Keratinocyte (primary cell): ENCODE results near the gene MYADML2. TPM values are rescaled to one million over a fixed set of nuclear protein-coding genes. Genes with fewer than 3 reads are reported as not detected.
A peak's percentile ranks its signal among the peaks of the same experiment; 100 is the strongest.

Source experiments
- DNase-seq: peaks from one replicate; pipeline ENCODE4 v3.0.0-alpha.2; 2011; ENCODE audit warnings: low read depth, missing footprints, low spot score
- FAIRE-seq: peaks from 2 replicates; lab custom pipeline; 2011; peaks lifted over from hg19 to GRCh38; lab: Jason Lieb, UNC
- H2AFZ ChIP-seq: 2 replicates; pipeline ENCODE4 v1.6.0; 2012; ENCODE audit warnings: low read length, control low read depth, inconsistent platforms; ENCODE audit not compliant: control insufficient read depth
- H3K27ac ChIP-seq: 2 replicates; pipeline ENCODE4 v1.5.1; 2011; ENCODE audit warnings: low read length; ENCODE audit not compliant: control insufficient read depth, insufficient read depth
- H3K27me3 ChIP-seq: 3 replicates; pipeline ENCODE4 v1.6.0; 2011; ENCODE audit warnings: low read length; ENCODE audit not compliant: control insufficient read depth, insufficient read depth; ENCODE audit errors: extremely low read depth
- H3K36me3 ChIP-seq, 2 experiments: 2 replicates in 1 of 2; 3 replicates in 1 of 2; pipeline ENCODE4 v1.5.1; 2011; ENCODE audit warnings: low read length in 2 of 2, mild to moderate bottlenecking in 1 of 2; ENCODE audit not compliant: control insufficient read depth in 2 of 2, insufficient read depth in 2 of 2; ENCODE audit errors: extremely low read depth in 1 of 2
- H3K4me1 ChIP-seq: 3 replicates; pipeline ENCODE4 v1.5.1; 2011; ENCODE audit warnings: low read length; ENCODE audit not compliant: control insufficient read depth, insufficient read depth; ENCODE audit errors: extremely low read depth
- H3K4me2 ChIP-seq: 3 replicates; pipeline ENCODE4 v1.6.0; 2011; ENCODE audit warnings: low read depth, low read length; ENCODE audit not compliant: control insufficient read depth, insufficient read depth; ENCODE audit errors: extremely low read depth
- H3K4me3 ChIP-seq, 3 experiments: fragments of 200-600 bp in 1 of 3; sonication (generic) in 1 of 3; 2 replicates in 2 of 3; 3 replicates in 1 of 3; pipeline ENCODE4 v1.5.1; 2011 to 2016; ENCODE audit warnings: low read length in 3 of 3, mild to moderate bottlenecking in 3 of 3, control low read depth in 2 of 3, inconsistent platforms in 1 of 3, low read depth in 1 of 3, mixed read lengths in 1 of 3, mixed run types in 1 of 3, moderate library complexity in 1 of 3; ENCODE audit not compliant: control insufficient read depth in 2 of 3, insufficient read depth in 2 of 3; ENCODE audit errors: extremely low read depth in 1 of 3
- H3K79me2 ChIP-seq: 2 replicates; pipeline ENCODE4 v1.6.0; 2012; ENCODE audit warnings: low read length; ENCODE audit not compliant: control insufficient read depth, insufficient read depth
- H3K9ac ChIP-seq: 3 replicates; pipeline ENCODE4 v1.6.0; 2011; ENCODE audit warnings: low read length; ENCODE audit not compliant: control insufficient read depth, insufficient read depth; ENCODE audit errors: extremely low read depth
- H3K9me1 ChIP-seq: 3 replicates; pipeline ENCODE4 v1.6.0; 2011; ENCODE audit warnings: low read length; ENCODE audit not compliant: control insufficient read depth, insufficient read depth; ENCODE audit errors: extremely low read depth
- H3K9me3 ChIP-seq: 2 replicates; pipeline ENCODE4 v1.5.1; 2012; ENCODE audit warnings: low read depth, low read length; ENCODE audit not compliant: control insufficient read depth
- H4K20me1 ChIP-seq: 3 replicates; pipeline ENCODE4 v1.6.0; 2011; ENCODE audit warnings: low read length; ENCODE audit not compliant: control insufficient read depth, insufficient read depth; ENCODE audit errors: extremely low read depth
- CTCF ChIP-seq, 3 experiments: IDR thresholded peaks in 1 of 3; conservative IDR thresholded peaks in 1 of 3; optimal IDR thresholded peaks in 1 of 3; 2 replicates in 2 of 3; 3 replicates in 1 of 3; pipeline versions ENCODE3 to v1.5.1; 2011; ENCODE audit warnings: low read length in 3 of 3, mild to moderate bottlenecking in 3 of 3, moderate library complexity in 2 of 3, control low read depth in 1 of 3, inconsistent platforms in 1 of 3; ENCODE audit not compliant: insufficient read depth in 2 of 3; ENCODE audit errors: extremely low read depth in 1 of 3
- EZH2 ChIP-seq: IDR thresholded peaks from one replicate; pipeline ENCODE4 v1.6.1; 2012; ENCODE audit warnings: inconsistent platforms, mild to moderate bottlenecking, low read length, moderate library complexity
- dilution Hi-C: fragments of 300-500 bp; cut with MboI; formaldehyde crosslinking; loops from one replicate; pipeline ENCODE4 v1.7.0; 2020; ENCODE audit warnings: low sequenced_read_pairs; ENCODE audit not compliant: extremely low pct_ligation_motif_present
- polyA plus RNA-seq, 5 experiments: library from polyadenylated mRNA; depleted of rRNA in 3 of 5; stranded (reverse) in 3 of 5; stranded (forward) in 1 of 5; unstranded in 1 of 5; fragments of >200 nt; gene quantifications; 1 replicate in 1 of 5; 2 replicates in 3 of 5; 3 replicates in 1 of 5; pipeline versions ENCODE4 v1.2.1 to v1.2.3, GENCODE V29; 2011 to 2012; ENCODE audit warnings: missing spikeins in 2 of 5, low read depth in 1 of 5, low replicate concordance in 1 of 5

The MYADML2 gene
- polyA plus RNA-seq, 1 donor (not counting 4 experiments of a cell fraction or from before 2014, with no cell fraction given): not detected

- Histone ChIP-seq H3K4me2 (peak overlapping the region; percentile 84), H3K9ac (peak overlapping the region; percentile 88), H2AFZ (no peak overlapping the region), H3K27me3 (no peaks in the 10 kb centered on the region), H3K9me3 (no peaks in the 10 kb centered on the region), H3K27ac (peak overlapping the region; percentile 85), H3K4me1 (peaks cover 35% of the 10 kb centered on the region), H3K9me1 (no peaks in the 10 kb centered on the region), H3K79me2 (peaks cover 57% of the 10 kb centered on the region), H3K4me3 (peak overlapping the region; percentile 78 to 84 (median 79)), H4K20me1 (peaks cover 5% of the 10 kb centered on the region), H3K36me3 (peaks cover 9 to 11% of the 10 kb centered on the region in 2 experiments)
- TF ChIP-seq CTCF (optimal IDR thresholded peaks at IDR 0.05 in 1 of 3, IDR thresholded peaks at IDR 0.05 in 1 of 3, conservative IDR thresholded peaks at IDR 0.05 in 1 of 3; ENCODE audit: extremely low read depth in 1 of 3, insufficient read depth in 2 of 3, low read length in 3 of 3): no peak
- no peak for TF ChIP-seq EZH2
- no peak for FAIRE-seq
- no peak for DNase-seq
- dilution Hi-C loops: no loop called here
Observed at GRCh38 chr17:81925860-81926450, 21.1 kb downstream of the MYADML2 start.

- H3K9me3 ChIP-seq: no peaks in the 10 kb centered on the region
- DNase-seq (no peak), FAIRE-seq (no peak)
- peak overlapping the region; percentile 9 for H3K9ac ChIP-seq
- no peak overlapping the region for H3K4me3 ChIP-seq
- no peaks in the 10 kb centered on the region for H3K9me1 ChIP-seq
- TF ChIP-seq EZH2 (no peak), CTCF (optimal IDR thresholded peaks at IDR 0.05 in 1 of 3, IDR thresholded peaks at IDR 0.05 in 1 of 3, conservative IDR thresholded peaks at IDR 0.05 in 1 of 3; ENCODE audit: extremely low read depth in 1 of 3, insufficient read depth in 2 of 3, low read length in 3 of 3) (no peak)
- peak overlapping the region; percentile 78 for H3K4me2 ChIP-seq
- dilution Hi-C loops: no loop called here
- peaks cover 20 to 21% of the 10 kb centered on the region in 2 experiments for H3K36me3 ChIP-seq
- peaks cover 68% of the 10 kb centered on the region for H3K79me2 ChIP-seq
- no peaks in the 10 kb centered on the region for H3K27me3 ChIP-seq
- no peak overlapping the region for H2AFZ ChIP-seq
- peak overlapping the region; percentile 4 for H3K27ac ChIP-seq
- peaks cover 35% of the 10 kb centered on the region for H3K4me1 ChIP-seq
- peaks cover 5% of the 10 kb centered on the region for H4K20me1 ChIP-seq
Observed at GRCh38 chr17:81924557-81925532, 22.2 kb downstream of the MYADML2 start.
